ENCODE results near the gene DCANP1. TPM values are rescaled to one million over a fixed set of nuclear protein-coding genes. Genes with fewer than 3 reads are reported as not detected.
A peak's percentile ranks its signal among the peaks of the same experiment; 100 is the strongest.

Gene DCANP1
- total and polyA plus RNA-seq, 9 of the 15 experiments (the other 6 are each of a cell fraction or from before 2014, with no cell fraction given) = not detected

DNA sequence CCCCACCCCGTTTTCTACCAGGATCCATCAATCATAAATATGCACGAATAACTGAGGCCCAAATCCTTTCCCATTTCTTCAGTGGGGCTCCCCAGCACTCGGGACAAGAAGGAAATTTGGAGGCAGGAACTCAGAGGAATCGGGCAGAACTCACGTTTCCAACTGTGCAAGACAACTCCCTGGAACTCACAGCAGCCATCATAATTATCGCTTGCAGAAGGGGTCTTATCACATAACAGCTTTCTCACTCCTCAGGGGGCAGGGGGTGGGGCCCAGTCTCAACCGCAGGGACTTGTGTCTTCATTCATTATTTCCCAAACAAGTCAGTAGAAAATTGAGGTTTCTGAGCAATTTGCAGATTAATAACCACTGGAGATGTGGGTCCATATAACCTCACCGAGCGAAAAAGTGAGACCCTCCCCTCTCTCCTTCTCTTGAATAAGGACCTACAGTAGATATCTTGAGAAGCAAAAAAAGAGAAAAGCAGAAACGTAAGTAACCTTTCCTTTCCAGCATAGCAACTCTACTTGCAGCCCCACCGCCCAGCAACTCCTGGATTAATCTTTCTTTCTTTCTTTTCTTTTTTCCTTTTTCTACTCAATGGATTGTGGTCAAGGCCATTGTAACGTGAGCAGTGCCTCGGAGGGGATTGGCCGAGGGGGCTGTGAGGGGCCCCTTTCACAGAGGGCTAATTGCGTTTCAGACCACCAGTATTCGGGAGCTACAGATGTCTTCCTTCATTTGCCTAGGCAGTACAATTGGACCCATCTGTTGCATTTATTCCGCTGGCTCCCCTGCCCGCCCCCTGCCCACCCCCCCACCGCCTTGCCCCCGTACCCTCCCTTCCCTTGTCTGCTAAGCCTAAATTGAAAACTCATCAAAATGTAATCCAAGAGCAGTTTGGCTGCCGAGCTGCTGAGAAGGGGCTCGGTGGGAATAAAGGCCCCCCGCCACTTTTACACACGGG, 29.8 kb upstream of the DCANP1 start (continued):
- TF ChIP-seq, protein P1, sequence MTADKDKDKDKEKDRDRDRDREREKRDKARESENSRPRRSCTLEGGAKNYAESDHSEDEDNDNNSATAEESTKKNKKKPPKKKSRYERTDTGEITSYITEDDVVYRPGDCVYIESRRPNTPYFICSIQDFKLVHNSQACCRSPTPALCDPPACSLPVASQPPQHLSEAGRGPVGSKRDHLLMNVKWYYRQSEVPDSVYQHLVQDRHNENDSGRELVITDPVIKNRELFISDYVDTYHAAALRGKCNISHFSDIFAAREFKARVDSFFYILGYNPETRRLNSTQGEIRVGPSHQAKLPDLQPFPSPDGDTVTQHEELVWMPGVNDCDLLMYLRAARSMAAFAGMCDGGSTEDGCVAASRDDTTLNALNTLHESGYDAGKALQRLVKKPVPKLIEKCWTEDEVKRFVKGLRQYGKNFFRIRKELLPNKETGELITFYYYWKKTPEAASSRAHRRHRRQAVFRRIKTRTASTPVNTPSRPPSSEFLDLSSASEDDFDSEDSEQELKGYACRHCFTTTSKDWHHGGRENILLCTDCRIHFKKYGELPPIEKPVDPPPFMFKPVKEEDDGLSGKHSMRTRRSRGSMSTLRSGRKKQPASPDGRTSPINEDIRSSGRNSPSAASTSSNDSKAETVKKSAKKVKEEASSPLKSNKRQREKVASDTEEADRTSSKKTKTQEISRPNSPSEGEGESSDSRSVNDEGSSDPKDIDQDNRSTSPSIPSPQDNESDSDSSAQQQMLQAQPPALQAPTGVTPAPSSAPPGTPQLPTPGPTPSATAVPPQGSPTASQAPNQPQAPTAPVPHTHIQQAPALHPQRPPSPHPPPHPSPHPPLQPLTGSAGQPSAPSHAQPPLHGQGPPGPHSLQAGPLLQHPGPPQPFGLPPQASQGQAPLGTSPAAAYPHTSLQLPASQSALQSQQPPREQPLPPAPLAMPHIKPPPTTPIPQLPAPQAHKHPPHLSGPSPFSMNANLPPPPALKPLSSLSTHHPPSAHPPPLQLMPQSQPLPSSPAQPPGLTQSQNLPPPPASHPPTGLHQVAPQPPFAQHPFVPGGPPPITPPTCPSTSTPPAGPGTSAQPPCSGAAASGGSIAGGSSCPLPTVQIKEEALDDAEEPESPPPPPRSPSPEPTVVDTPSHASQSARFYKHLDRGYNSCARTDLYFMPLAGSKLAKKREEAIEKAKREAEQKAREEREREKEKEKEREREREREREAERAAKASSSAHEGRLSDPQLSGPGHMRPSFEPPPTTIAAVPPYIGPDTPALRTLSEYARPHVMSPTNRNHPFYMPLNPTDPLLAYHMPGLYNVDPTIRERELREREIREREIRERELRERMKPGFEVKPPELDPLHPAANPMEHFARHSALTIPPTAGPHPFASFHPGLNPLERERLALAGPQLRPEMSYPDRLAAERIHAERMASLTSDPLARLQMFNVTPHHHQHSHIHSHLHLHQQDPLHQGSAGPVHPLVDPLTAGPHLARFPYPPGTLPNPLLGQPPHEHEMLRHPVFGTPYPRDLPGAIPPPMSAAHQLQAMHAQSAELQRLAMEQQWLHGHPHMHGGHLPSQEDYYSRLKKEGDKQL (CRISPR knock-in tag; IDR thresholded peaks at IDR 0.05; ENCODE audit: borderline replicate concordance) = no peak
- no peak for TF ChIP-seq WHSC1 (IDR thresholded peaks at IDR 0.05; ENCODE audit: low read length)
- peak; percentile 75 for TF ChIP-seq CBFA2T2 (conservative IDR thresholded peaks at IDR 0.05)
- peak; percentile 58 for TF ChIP-seq SMARCB1 (IDR thresholded peaks at IDR 0.05; ENCODE audit: insufficient read length, low read depth)
- no peak for TF ChIP-seq SIN3A (IDR thresholded peaks at IDR 0.05; ENCODE audit: borderline replicate concordance in 2 of 2, control insufficient read depth in 1 of 2, low read depth in 2 of 2, low read length in 2 of 2)
- TF ChIP-seq SIX5 (IDR thresholded peaks at IDR 0.05; ENCODE audit: borderline replicate concordance in 1 of 2, insufficient read depth in 1 of 2, low read depth in 1 of 2, low read length in 2 of 2) = no peak
- TF ChIP-seq ILK (tag; IDR thresholded peaks at IDR 0.05; ENCODE audit: borderline replicate concordance, low read depth) = no peak
- TF ChIP-seq TCFL5 (CRISPR knock-in tag; conservative IDR thresholded peaks at IDR 0.05) = no peak
- TF ChIP-seq DPF2 (IDR thresholded peaks at IDR 0.05) = peak; percentile 64; the same call in 1 of the 2 replicates
